ENCODE data around the gene MAP3K2.

DNA sequence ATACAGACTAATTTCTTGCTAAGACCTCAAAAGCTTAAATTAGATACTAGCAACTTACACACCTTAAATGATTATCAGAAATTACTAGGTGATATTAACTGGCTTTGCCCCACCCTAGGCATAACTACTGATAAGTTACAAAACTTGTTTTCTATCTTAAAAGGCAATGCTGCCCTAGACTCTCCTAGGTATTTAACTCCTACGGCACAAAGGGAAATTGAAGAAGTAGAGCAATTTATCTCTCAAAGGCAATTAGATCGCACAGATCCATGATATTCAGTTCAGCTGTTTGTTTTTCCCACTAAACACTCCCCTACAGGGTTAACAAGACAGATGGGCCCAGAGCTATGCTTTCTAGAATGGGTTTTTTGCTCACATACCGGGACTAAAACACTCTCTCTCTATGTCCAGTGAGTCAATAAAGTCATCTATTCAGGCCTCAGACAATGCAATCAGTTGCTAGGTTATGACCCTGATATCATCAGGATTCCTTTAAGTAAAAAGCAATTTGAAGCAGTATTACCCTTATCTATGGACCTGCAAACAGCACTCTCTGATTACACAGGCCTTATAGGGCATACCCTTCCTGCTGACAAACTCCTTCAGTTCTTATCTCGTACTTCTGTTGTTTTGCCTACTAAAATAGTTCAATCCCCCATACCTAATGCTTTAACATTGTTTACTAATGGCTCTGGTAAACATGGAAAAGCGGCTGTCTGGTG is 14.3 kb downstream of the MAP3K2 start:
- TF ChIP-seq, protein P1, sequence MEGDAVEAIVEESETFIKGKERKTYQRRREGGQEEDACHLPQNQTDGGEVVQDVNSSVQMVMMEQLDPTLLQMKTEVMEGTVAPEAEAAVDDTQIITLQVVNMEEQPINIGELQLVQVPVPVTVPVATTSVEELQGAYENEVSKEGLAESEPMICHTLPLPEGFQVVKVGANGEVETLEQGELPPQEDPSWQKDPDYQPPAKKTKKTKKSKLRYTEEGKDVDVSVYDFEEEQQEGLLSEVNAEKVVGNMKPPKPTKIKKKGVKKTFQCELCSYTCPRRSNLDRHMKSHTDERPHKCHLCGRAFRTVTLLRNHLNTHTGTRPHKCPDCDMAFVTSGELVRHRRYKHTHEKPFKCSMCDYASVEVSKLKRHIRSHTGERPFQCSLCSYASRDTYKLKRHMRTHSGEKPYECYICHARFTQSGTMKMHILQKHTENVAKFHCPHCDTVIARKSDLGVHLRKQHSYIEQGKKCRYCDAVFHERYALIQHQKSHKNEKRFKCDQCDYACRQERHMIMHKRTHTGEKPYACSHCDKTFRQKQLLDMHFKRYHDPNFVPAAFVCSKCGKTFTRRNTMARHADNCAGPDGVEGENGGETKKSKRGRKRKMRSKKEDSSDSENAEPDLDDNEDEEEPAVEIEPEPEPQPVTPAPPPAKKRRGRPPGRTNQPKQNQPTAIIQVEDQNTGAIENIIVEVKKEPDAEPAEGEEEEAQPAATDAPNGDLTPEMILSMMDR (IDR thresholded peaks at IDR 0.05; ENCODE audit: poor library complexity, severe bottlenecking), result no peak
- TF ChIP-seq MXI1 (conservative IDR thresholded peaks at IDR 0.05; ENCODE audit: poor library complexity, severe bottlenecking), result no peak
- no peak for TF ChIP-seq EZH2 (IDR thresholded peaks at IDR 0.05; ENCODE audit: borderline replicate concordance, insufficient read depth, low read length, poor library complexity, severe bottlenecking)
- TF ChIP-seq RAD21 (conservative IDR thresholded peaks at IDR 0.05), result no peak
- TF ChIP-seq EP300 (conservative IDR thresholded peaks at IDR 0.05; ENCODE audit: poor library complexity, severe bottlenecking), result no peak
- TF ChIP-seq POLR2AphosphoS5 (IDR thresholded peaks at IDR 0.05), result no peak
- TF ChIP-seq SMC3 (conservative IDR thresholded peaks at IDR 0.05; ENCODE audit: poor library complexity), result no peak
- TF ChIP-seq, protein P2, sequence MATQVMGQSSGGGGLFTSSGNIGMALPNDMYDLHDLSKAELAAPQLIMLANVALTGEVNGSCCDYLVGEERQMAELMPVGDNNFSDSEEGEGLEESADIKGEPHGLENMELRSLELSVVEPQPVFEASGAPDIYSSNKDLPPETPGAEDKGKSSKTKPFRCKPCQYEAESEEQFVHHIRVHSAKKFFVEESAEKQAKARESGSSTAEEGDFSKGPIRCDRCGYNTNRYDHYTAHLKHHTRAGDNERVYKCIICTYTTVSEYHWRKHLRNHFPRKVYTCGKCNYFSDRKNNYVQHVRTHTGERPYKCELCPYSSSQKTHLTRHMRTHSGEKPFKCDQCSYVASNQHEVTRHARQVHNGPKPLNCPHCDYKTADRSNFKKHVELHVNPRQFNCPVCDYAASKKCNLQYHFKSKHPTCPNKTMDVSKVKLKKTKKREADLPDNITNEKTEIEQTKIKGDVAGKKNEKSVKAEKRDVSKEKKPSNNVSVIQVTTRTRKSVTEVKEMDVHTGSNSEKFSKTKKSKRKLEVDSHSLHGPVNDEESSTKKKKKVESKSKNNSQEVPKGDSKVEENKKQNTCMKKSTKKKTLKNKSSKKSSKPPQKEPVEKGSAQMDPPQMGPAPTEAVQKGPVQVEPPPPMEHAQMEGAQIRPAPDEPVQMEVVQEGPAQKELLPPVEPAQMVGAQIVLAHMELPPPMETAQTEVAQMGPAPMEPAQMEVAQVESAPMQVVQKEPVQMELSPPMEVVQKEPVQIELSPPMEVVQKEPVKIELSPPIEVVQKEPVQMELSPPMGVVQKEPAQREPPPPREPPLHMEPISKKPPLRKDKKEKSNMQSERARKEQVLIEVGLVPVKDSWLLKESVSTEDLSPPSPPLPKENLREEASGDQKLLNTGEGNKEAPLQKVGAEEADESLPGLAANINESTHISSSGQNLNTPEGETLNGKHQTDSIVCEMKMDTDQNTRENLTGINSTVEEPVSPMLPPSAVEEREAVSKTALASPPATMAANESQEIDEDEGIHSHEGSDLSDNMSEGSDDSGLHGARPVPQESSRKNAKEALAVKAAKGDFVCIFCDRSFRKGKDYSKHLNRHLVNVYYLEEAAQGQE (IDR thresholded peaks at IDR 0.05; ENCODE audit: borderline replicate concordance), result no peak
- no peak for TF ChIP-seq TAF1 (IDR thresholded peaks at IDR 0.05; ENCODE audit: low read depth)
